Measurements from ENCODE around the gene PRIM2. TPM values are rescaled to one million over a fixed set of nuclear protein-coding genes. Genes with fewer than 3 reads are reported as not detected.
"Not testable (repeated sequence)": the region's sequence is repeated elsewhere in the genome, so short reads cannot be mapped to it uniquely, and the experiment has no call there.

The PRIM2 gene
- total and polyA plus RNA-seq, 2 of the 4 experiments (the other 2 are of a cell fraction), result 11.8 to 37.5 TPM

DNA sequence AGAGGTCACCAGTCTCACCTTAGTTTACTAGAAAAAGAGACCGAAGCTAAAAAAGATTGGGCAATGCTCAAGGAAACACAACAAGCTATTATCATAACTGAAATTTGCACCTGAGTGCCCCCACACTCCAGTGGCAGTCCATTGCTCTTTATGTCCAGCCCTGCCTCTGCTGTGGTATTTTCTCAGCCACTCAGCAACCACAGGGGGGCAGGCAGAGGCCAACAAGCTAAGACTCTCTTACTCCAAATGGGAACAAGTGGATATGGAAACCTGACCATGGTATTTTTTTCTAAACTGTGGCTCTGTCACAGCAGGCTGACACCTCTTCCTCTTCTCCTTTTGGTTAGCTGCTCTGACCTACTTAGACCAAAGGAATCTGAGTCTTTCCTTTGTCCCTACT is 355.9 kb downstream of the PRIM2 start:
- peak; percentile 6; the same call in 1 of the 2 replicates for TF ChIP-seq RAD21 (IDR thresholded peaks at IDR 0.05; ENCODE audit: low read length)
- H3K23ac ChIP-seq (ENCODE audit: low read depth, low read length); DNase-seq; H4K5ac ChIP-seq (ENCODE audit: low read depth, low read length); H3K36me3 ChIP-seq (ENCODE audit: control insufficient read depth, insufficient read depth, low read length); POLR2A ChIA-PET (ENCODE audit: unreplicated experiment); H2AK5ac ChIP-seq (ENCODE audit: low read depth, low read length); H3K27me3 ChIP-seq (ENCODE audit: control insufficient read depth, insufficient read depth, low read length); BruUV-seq (replicated peaks); CTCF ChIA-PET; in situ Hi-C loops (cut with MboI; ENCODE audit: low sequenced_read_pairs); H4K20me1 ChIP-seq (ENCODE audit: insufficient read depth, low read length); H3K56ac ChIP-seq (ENCODE audit: extremely low read depth, insufficient read depth, low read length); H3K9me1 ChIP-seq (ENCODE audit: insufficient read depth, low read length); H3K27ac ChIP-seq (ENCODE audit: insufficient read depth, low read length); ATAC-seq (ENCODE audit: low read depth); H2BK120ac ChIP-seq (ENCODE audit: low read depth, low read length); H3K4ac ChIP-seq (ENCODE audit: low read depth, low read length); H3K4me3 ChIP-seq (ENCODE audit: insufficient read depth, low read depth, low read length); H3K9me3 ChIP-seq (ENCODE audit: control insufficient read depth, insufficient read depth, low read length); H2AK9ac ChIP-seq (replicated peaks; ENCODE audit: low read depth, low read length, poor library complexity); H2AFZ ChIP-seq (replicated peaks; ENCODE audit: low read length, poor library complexity); H4K8ac ChIP-seq (ENCODE audit: low read depth in 2 of 2, low read length in 2 of 2); H3K9ac ChIP-seq (ENCODE audit: low read depth, low read length); H3K18ac ChIP-seq (ENCODE audit: low read depth, low read length); intact Hi-C loops (cut with micrococcal nuclease); H2BK15ac ChIP-seq (ENCODE audit: low read depth, low read length); H3K4me2 ChIP-seq (ENCODE audit: low read depth, low read length); H3K79me1 ChIP-seq (ENCODE audit: low read depth in 1 of 2, low read length in 2 of 2); H2BK20ac ChIP-seq (ENCODE audit: low read depth, low read length); H4K91ac ChIP-seq (ENCODE audit: insufficient read depth, low read depth, low read length); H3K4me1 ChIP-seq (ENCODE audit: control insufficient read depth, insufficient read depth, low read length); H2BK5ac ChIP-seq (ENCODE audit: low read depth, low read length, poor library complexity, severe bottlenecking); H3K14ac ChIP-seq (replicated peaks; ENCODE audit: low read depth, low read length); dilution Hi-C loops (cut with HindIII; ENCODE audit: low sequenced_read_pairs, unreplicated experiment): not testable (repeated sequence)
- no CpG with 5 or more reads among the region's 1 CpG for WGBS, 2 experiments (ENCODE audit: extremely low coverage in 2 of 2, insufficient read length in 1 of 2)

DNA sequence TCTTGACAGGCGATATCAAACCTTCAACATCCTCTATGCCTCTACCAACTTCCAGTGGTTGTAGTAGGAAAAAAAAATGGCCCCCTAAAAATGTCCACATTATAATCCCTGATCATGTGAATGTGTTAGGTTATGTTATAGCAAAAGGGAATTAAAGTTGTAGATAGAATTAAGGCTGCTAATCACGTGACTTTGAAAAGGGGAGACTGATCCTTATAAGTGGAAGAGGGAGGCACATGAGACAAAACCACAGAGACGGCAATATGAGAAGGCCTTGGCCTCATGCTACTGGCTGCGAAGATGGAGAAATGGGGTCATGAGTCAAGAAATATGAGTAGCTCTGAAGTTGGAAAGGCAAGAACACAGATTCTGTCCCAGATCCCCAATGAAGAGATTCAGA is 358.0 kb downstream of the PRIM2 start:
- H3K9me3 ChIP-seq (ENCODE audit: control insufficient read depth, insufficient read depth, low read length); H2AK5ac ChIP-seq (ENCODE audit: low read depth, low read length); H3K14ac ChIP-seq (replicated peaks; ENCODE audit: low read depth, low read length); intact Hi-C loops (cut with micrococcal nuclease); H3K4me3 ChIP-seq (ENCODE audit: insufficient read depth, low read depth, low read length); DNase-seq; H3K18ac ChIP-seq (ENCODE audit: low read depth, low read length); H4K91ac ChIP-seq (ENCODE audit: insufficient read depth, low read depth, low read length); H3K4me1 ChIP-seq (ENCODE audit: control insufficient read depth, insufficient read depth, low read length); H3K36me3 ChIP-seq (ENCODE audit: control insufficient read depth, insufficient read depth, low read length); H2BK5ac ChIP-seq (ENCODE audit: low read depth, low read length, poor library complexity, severe bottlenecking); H3K27ac ChIP-seq (ENCODE audit: insufficient read depth, low read length); H4K20me1 ChIP-seq (ENCODE audit: insufficient read depth, low read length); H4K8ac ChIP-seq (ENCODE audit: low read depth in 2 of 2, low read length in 2 of 2); H3K4ac ChIP-seq (ENCODE audit: low read depth, low read length); H2BK15ac ChIP-seq (ENCODE audit: low read depth, low read length); H4K5ac ChIP-seq (ENCODE audit: low read depth, low read length); CTCF ChIA-PET; BruUV-seq (replicated peaks); H2AFZ ChIP-seq (replicated peaks; ENCODE audit: low read length, poor library complexity); H3K79me1 ChIP-seq (ENCODE audit: low read depth in 1 of 2, low read length in 2 of 2); in situ Hi-C loops (cut with MboI; ENCODE audit: low sequenced_read_pairs); H2AK9ac ChIP-seq (replicated peaks; ENCODE audit: low read depth, low read length, poor library complexity); H3K56ac ChIP-seq (ENCODE audit: extremely low read depth, insufficient read depth, low read length); ATAC-seq (ENCODE audit: low read depth); H2BK120ac ChIP-seq (ENCODE audit: low read depth, low read length); H3K23ac ChIP-seq (ENCODE audit: low read depth, low read length); H3K4me2 ChIP-seq (ENCODE audit: low read depth, low read length); H3K9me1 ChIP-seq (ENCODE audit: insufficient read depth, low read length); H2BK20ac ChIP-seq (ENCODE audit: low read depth, low read length); H3K27me3 ChIP-seq (ENCODE audit: control insufficient read depth, insufficient read depth, low read length); POLR2A ChIA-PET (ENCODE audit: unreplicated experiment); dilution Hi-C loops (cut with HindIII; ENCODE audit: low sequenced_read_pairs, unreplicated experiment); H3K9ac ChIP-seq (ENCODE audit: low read depth, low read length): not testable (repeated sequence)
- WGBS, 2 experiments (ENCODE audit: extremely low coverage in 2 of 2, insufficient read length in 1 of 2), result no CpG with 5 or more reads among the region's 4 CpGs

Data from IMR-90 (cell line).